ENCODE data around the gene DCC.

The DCC gene

GRCh38 chr18:52948868-52949444, 609.0 kb downstream of the DCC start:
- no peak for DNase-seq

GRCh38 chr18:52950155-52950554, 610.2 kb downstream of the DCC start:
- DNase-seq = no peak

GRCh38 chr18:52953387-52953786, 613.4 kb downstream of the DCC start:
- DNase-seq = no peak

- DNase-seq = no peak
These were observed 623.5 kb downstream of the DCC start for GRCh38 chr18:52963481-52963880.

GRCh38 chr18:52970686-52971085, 630.7 kb downstream of the DCC start:
- DNase-seq = no peak

GRCh38 chr18:52971097-52971496, 631.1 kb downstream of the DCC start:
- no peak for DNase-seq

- no peak for DNase-seq
These were observed 639.9 kb downstream of the DCC start for GRCh38 chr18:52979892-52980291.

GRCh38 chr18:52991246-52991645, 651.2 kb downstream of the DCC start:
- no peak for DNase-seq

GRCh38 chr18:52992041-52992440, 652.0 kb downstream of the DCC start:
- no peak for DNase-seq

GRCh38 chr18:52995875-52996274, 655.9 kb downstream of the DCC start:
- DNase-seq = no peak

- DNase-seq = no peak
These were observed 659.6 kb downstream of the DCC start for GRCh38 chr18:52999633-53000032.

- DNase-seq = no peak
These were observed 664.8 kb downstream of the DCC start for GRCh38 chr18:53004798-53005197.

- DNase-seq = no peak
These were observed 678.8 kb downstream of the DCC start for GRCh38 chr18:53018791-53019190.

- DNase-seq = no peak
These were observed 685.2 kb downstream of the DCC start for GRCh38 chr18:53025247-53025646.

GRCh38 chr18:53028565-53028964, 688.6 kb downstream of the DCC start:
- DNase-seq = no peak

GRCh38 chr18:53033128-53033527, 693.1 kb downstream of the DCC start:
- DNase-seq = no peak

GRCh38 chr18:53038608-53039007, 698.6 kb downstream of the DCC start:
- DNase-seq = no peak

- no peak for DNase-seq
These were observed 700.3 kb downstream of the DCC start for GRCh38 chr18:53040286-53040685.

GRCh38 chr18:53056064-53056463, 716.1 kb downstream of the DCC start:
- no peak for DNase-seq

- no peak for DNase-seq
These were observed 730.8 kb downstream of the DCC start for GRCh38 chr18:53070788-53071187.

- DNase-seq = no peak
These were observed 740.7 kb downstream of the DCC start for GRCh38 chr18:53080687-53081086.

- no peak for DNase-seq
These were observed 753.6 kb downstream of the DCC start for GRCh38 chr18:53093636-53094035.

GRCh38 chr18:53101536-53102105, 761.6 kb downstream of the DCC start:
- no peak for DNase-seq

- DNase-seq = no peak
These were observed 774.4 kb downstream of the DCC start for GRCh38 chr18:53114441-53114840.

- DNase-seq = no peak
These were observed 776.0 kb downstream of the DCC start for GRCh38 chr18:53115876-53116585.
